H9 (cell line): Measurements from ENCODE around the gene CHN2. TPM values are rescaled to one million over a fixed set of nuclear protein-coding genes. Genes with fewer than 3 reads are reported as not detected.
A peak's percentile ranks its signal among the peaks of the same experiment; 100 is the strongest.

Source experiments
- DNase-seq: peaks from one replicate; pipeline ENCODE4 v3.0.0-alpha.2; 2017
- H2AFZ ChIP-seq: one replicate; pipeline ENCODE4 v1.6.1; 2013; ENCODE audit warnings: mild to moderate bottlenecking, low read length, control low read depth, moderate library complexity
- H2AK5ac ChIP-seq: 2 replicates; pipeline ENCODE4 v1.6.1; 2013; ENCODE audit warnings: low read length, control low read depth, mixed read lengths; ENCODE audit not compliant: insufficient read length
- H2BK120ac ChIP-seq: one replicate; pipeline ENCODE4 v1.6.1; 2013; ENCODE audit warnings: low read depth, mild to moderate bottlenecking, low read length, control low read depth, inconsistent platforms; ENCODE audit not compliant: poor library complexity, severe bottlenecking
- H2BK12ac ChIP-seq: 2 replicates; pipeline ENCODE4 v1.6.1; 2013; ENCODE audit warnings: low read length, control low read depth, mixed read lengths, low read depth; ENCODE audit not compliant: insufficient read length
- H2BK15ac ChIP-seq: 2 replicates; pipeline ENCODE4 v1.6.1; 2013; ENCODE audit warnings: low read depth, low read length, control low read depth
- H2BK20ac ChIP-seq: one replicate; pipeline ENCODE4 v1.6.1; 2013; ENCODE audit warnings: low read depth, mild to moderate bottlenecking, low read length, control low read depth, inconsistent platforms; ENCODE audit not compliant: poor library complexity, severe bottlenecking
- H2BK5ac ChIP-seq: 2 replicates; pipeline ENCODE4 v1.6.1; 2013; ENCODE audit warnings: low read length, control low read depth, mixed read lengths; ENCODE audit not compliant: insufficient read length
- H3K14ac ChIP-seq: 2 replicates; pipeline ENCODE4 v1.6.1; 2013; ENCODE audit warnings: low read length, control low read depth; ENCODE audit not compliant: insufficient read depth
- H3K18ac ChIP-seq: 2 replicates; pipeline ENCODE4 v1.6.1; 2013; ENCODE audit warnings: low read depth, mild to moderate bottlenecking, mixed read lengths, low read length, control low read depth; ENCODE audit not compliant: insufficient read length
- H3K23ac ChIP-seq: 2 replicates; pipeline ENCODE4 v1.6.1; 2013; ENCODE audit warnings: low read length, control low read depth, mixed read lengths, low read depth; ENCODE audit not compliant: insufficient read length
- H3K23me2 ChIP-seq: 2 replicates; pipeline ENCODE4 v1.6.1; 2013; ENCODE audit warnings: low read depth, mild to moderate bottlenecking, mixed read lengths, low read length, control low read depth; ENCODE audit not compliant: insufficient read length, poor library complexity, severe bottlenecking
- H3K27ac ChIP-seq: 2 replicates; pipeline ENCODE4 v1.5.1; 2013; ENCODE audit warnings: low read length, control low read depth, mixed read lengths, low read depth; ENCODE audit not compliant: insufficient read length
- H3K27me3 ChIP-seq: 2 replicates; pipeline ENCODE4 v1.6.1; 2013; ENCODE audit warnings: low read length, control low read depth, inconsistent platforms; ENCODE audit not compliant: insufficient read depth
- H3K4ac ChIP-seq: 2 replicates; pipeline ENCODE4 v1.6.1; 2013; ENCODE audit warnings: low read depth, mild to moderate bottlenecking, control low read depth, inconsistent platforms, low read length, moderate library complexity
- H3K4me1 ChIP-seq: 2 replicates; pipeline ENCODE4 v1.6.1; 2013; ENCODE audit warnings: low read length, control low read depth, inconsistent platforms; ENCODE audit not compliant: insufficient read depth
- H3K4me2 ChIP-seq: 2 replicates; pipeline ENCODE4 v1.6.1; 2013; ENCODE audit warnings: low read length, control low read depth, mixed read lengths; ENCODE audit not compliant: insufficient read length, insufficient read depth
- H3K56ac ChIP-seq: 2 replicates; pipeline ENCODE4 v1.6.1; 2013; ENCODE audit warnings: low read depth, mild to moderate bottlenecking, mixed read lengths, low read length, control low read depth; ENCODE audit not compliant: insufficient read length
- H3K79me1 ChIP-seq: 2 replicates; pipeline ENCODE4 v1.6.1; 2013; ENCODE audit warnings: low read depth, mild to moderate bottlenecking, moderate library complexity, low read length, control low read depth, inconsistent platforms; ENCODE audit not compliant: insufficient read depth, poor library complexity, severe bottlenecking
- H3K79me2 ChIP-seq: 2 replicates; pipeline ENCODE4 v1.6.1; 2013; ENCODE audit warnings: low read length, control low read depth, inconsistent platforms; ENCODE audit not compliant: insufficient read depth
- H3K9ac ChIP-seq: 2 replicates; pipeline ENCODE4 v1.6.1; 2013; ENCODE audit warnings: low read length, control low read depth, mixed read lengths; ENCODE audit not compliant: insufficient read length; ENCODE audit errors: extremely low read depth
- H3K9me3 ChIP-seq: one replicate; pipeline ENCODE4 v1.6.1; 2013; ENCODE audit warnings: low read depth, low read length, inconsistent platforms; ENCODE audit not compliant: control insufficient read depth
- H3T11ph ChIP-seq: one replicate; pipeline ENCODE4 v1.6.1; 2013; ENCODE audit warnings: mild to moderate bottlenecking, low read length, control low read depth, inconsistent platforms
- H4K20me1 ChIP-seq: one replicate; pipeline ENCODE4 v1.6.1; 2013; ENCODE audit not compliant: control insufficient read depth, insufficient read length, insufficient read depth
- H4K5ac ChIP-seq: 2 replicates; pipeline ENCODE4 v1.6.1; 2013; ENCODE audit warnings: low read depth, mild to moderate bottlenecking, mixed read lengths, low read length, control low read depth; ENCODE audit not compliant: insufficient read length
- H4K8ac ChIP-seq: replicated peaks from 2 replicates; pipeline ENCODE4 v1.6.1; 2013; ENCODE audit warnings: low read length, control low read depth, mixed read lengths, low read depth; ENCODE audit not compliant: insufficient read length
- H4K91ac ChIP-seq: 2 replicates; pipeline ENCODE4 v1.6.1; 2013; ENCODE audit warnings: low read depth, mild to moderate bottlenecking, moderate library complexity, mixed read lengths, low read length, control low read depth; ENCODE audit not compliant: insufficient read length
- H3K27ac Mint-ChIP-seq, 3 experiments: 2 replicates in 2 of 3; 3 replicates in 1 of 3; pipeline ENCODE4 v1.8.0; 2020 to 2021; ENCODE audit warnings: mixed read lengths in 3 of 3, mild to moderate bottlenecking in 1 of 3, moderate library complexity in 1 of 3
- H3K27me3 Mint-ChIP-seq: 2 replicates; pipeline ENCODE4 v1.8.0; 2021; ENCODE audit warnings: low read depth, mild to moderate bottlenecking, moderate library complexity, mixed read lengths
- H3K36me3 Mint-ChIP-seq, 3 experiments: 2 replicates in 2 of 3; 3 replicates in 1 of 3; pipeline ENCODE4 v1.8.0; 2020 to 2021; ENCODE audit warnings: low read depth in 3 of 3, mixed read lengths in 3 of 3; ENCODE audit not compliant: insufficient read depth in 1 of 3
- H3K4me1 Mint-ChIP-seq, 2 experiments: 2 replicates each; pipeline ENCODE4 v1.8.0; 2020; ENCODE audit warnings: mixed read lengths in 2 of 2
- H3K4me3 Mint-ChIP-seq, 2 experiments: 2 replicates in 1 of 2; 3 replicates in 1 of 2; pipeline ENCODE4 v1.8.0; 2020 to 2021; ENCODE audit warnings: mild to moderate bottlenecking in 2 of 2, mixed read lengths in 2 of 2, moderate library complexity in 1 of 2
- H3K9me3 Mint-ChIP-seq, 2 experiments: 2 replicates in 1 of 2; 3 replicates in 1 of 2; pipeline ENCODE4 v1.8.0; 2020; ENCODE audit warnings: mild to moderate bottlenecking in 2 of 2, mixed read lengths in 2 of 2, moderate library complexity in 1 of 2
- WGBS: extraction: QIAGEN DNeasy Blood & Tissue Kit; methylation state at CpG from one replicate; pipeline ENCODE4 v1.1.7; 2013; ENCODE audit warnings: missing lambda C conversion rate, low lambda C conversion rate, mixed read lengths; ENCODE audit not compliant: insufficient read length; ENCODE audit errors: extremely low coverage; 5-methylcytosine and 5-hydroxymethylcytosine counted together
- total RNA-seq: library from RNA; stranded (reverse); gene quantifications from 2 replicates; pipeline ENCODE4 v1.2.1, GENCODE V29; 2021
- TF ChIP-seq, protein P1 (sequence below): fragments of 200-600 bp; sonication (generic); conservative IDR thresholded peaks from 3 replicates; pipeline ENCODE4 v1.8.0; 2021; ENCODE audit warnings: antibody characterized with exemption, mild to moderate bottlenecking

CHN2 gene
- total RNA-seq, 1 experiment from 2014 or later: 3.3 TPM

DNA sequence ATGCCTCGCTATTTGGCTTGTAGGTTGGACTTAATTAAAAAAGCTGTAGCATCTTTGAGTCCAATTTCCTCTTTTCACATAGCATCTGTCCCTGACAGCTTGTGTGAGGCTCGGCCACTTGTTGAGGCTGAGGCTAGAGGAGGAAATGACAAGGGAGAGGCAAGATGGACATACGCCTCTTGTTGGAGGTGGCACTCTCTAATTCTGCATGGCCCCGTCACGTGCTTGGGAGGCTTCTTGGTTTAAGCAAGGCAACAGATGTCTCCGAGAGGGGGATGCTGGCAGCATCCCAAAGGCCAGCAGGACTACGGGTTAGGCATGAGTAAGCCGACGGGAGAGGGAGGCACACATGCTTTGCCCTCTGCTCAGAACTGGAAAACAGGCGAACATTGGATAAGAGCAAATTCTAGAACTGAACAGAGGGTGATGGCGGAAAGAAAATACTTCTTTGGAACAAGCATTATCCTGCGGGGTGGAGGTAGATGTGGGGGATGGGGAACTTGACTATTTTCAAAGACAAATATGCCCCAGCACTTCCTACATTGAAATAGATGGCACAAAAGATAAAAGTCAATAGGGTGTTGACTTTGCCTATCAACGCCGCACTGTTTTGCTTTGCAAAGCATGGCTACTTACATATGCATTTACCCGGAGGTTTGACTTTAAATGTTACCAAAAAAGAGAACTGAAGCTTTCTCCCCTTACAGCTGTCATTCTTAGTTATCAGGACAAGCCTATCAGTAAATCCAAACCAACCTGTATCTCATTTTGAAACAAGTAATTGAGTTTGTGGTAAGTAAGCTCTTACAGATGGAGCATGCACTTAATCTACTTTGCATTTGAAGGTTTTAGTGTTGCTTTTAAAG, 94.8 kb downstream of the CHN2 start:
- Mint-ChIP-seq H3K4me1 (peaks cover 52 to 61% of the 10 kb centered on the region in 2 experiments), H3K27ac (peak overlapping the region in 1 of 3 experiments; percentile 80; a peak in 2 of 7 replicates)

More for the DNA sequence above, 94.8 kb downstream of the CHN2 start:
- no peak for DNase-seq
- Histone ChIP-seq H3K23me2 (no peaks in the 10 kb centered on the region), H3K79me2 (no peaks in the 10 kb centered on the region), H3K4me2 (no peak overlapping the region), H3K4ac (no peak overlapping the region), H3K18ac (no peak overlapping the region), H3T11ph (no peak overlapping the region), H3K27me3 (no peaks in the 10 kb centered on the region), H2AK5ac (no peak overlapping the region), H3K4me1 (peaks cover 18% of the 10 kb centered on the region), H4K8ac (no peak overlapping the region), H4K20me1 (no peaks in the 10 kb centered on the region), H3K27ac (no peak overlapping the region), H3K14ac (no peak overlapping the region), H2BK120ac (no peak overlapping the region), H3K9ac (no peak overlapping the region), H2AFZ (no peak overlapping the region), H2BK20ac (peak overlapping the region; percentile 83), H2BK12ac (no peak overlapping the region), H4K5ac (no peak overlapping the region), H3K79me1 (no peaks in the 10 kb centered on the region), H2BK5ac (no peak overlapping the region), H4K91ac (no peak overlapping the region), H3K56ac (no peak overlapping the region), H2BK15ac (no peak overlapping the region), H3K23ac (no peak overlapping the region), H3K9me3 (no peaks in the 10 kb centered on the region)
- Mint-ChIP-seq H3K9me3 (no peaks in the 10 kb centered on the region; a peak in 1 of 5 replicates), H3K4me3 (no peak overlapping the region), H3K36me3 (no peaks in the 10 kb centered on the region; a peak in 1 of 7 replicates), H3K27me3 (no peaks in the 10 kb centered on the region; the same call in none of the 2 replicates)
- TF ChIP-seq, protein P1, sequence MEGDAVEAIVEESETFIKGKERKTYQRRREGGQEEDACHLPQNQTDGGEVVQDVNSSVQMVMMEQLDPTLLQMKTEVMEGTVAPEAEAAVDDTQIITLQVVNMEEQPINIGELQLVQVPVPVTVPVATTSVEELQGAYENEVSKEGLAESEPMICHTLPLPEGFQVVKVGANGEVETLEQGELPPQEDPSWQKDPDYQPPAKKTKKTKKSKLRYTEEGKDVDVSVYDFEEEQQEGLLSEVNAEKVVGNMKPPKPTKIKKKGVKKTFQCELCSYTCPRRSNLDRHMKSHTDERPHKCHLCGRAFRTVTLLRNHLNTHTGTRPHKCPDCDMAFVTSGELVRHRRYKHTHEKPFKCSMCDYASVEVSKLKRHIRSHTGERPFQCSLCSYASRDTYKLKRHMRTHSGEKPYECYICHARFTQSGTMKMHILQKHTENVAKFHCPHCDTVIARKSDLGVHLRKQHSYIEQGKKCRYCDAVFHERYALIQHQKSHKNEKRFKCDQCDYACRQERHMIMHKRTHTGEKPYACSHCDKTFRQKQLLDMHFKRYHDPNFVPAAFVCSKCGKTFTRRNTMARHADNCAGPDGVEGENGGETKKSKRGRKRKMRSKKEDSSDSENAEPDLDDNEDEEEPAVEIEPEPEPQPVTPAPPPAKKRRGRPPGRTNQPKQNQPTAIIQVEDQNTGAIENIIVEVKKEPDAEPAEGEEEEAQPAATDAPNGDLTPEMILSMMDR: no peak
- WGBS: no CpG with 5 or more reads among the region's 15 CpGs
